H9 (cell line): ENCODE results near the gene CST4. TPM values are rescaled to one million over a fixed set of nuclear protein-coding genes. Genes with fewer than 3 reads are reported as not detected.
"Not testable (repeated sequence)": the region's sequence is repeated elsewhere in the genome, so short reads cannot be mapped to it uniquely, and the experiment has no call there.

Experiments used
- DNase-seq: peaks from one replicate; pipeline ENCODE4 v3.0.0-alpha.2; 2017
- H2AFZ ChIP-seq: one replicate; pipeline ENCODE4 v1.6.1; 2013; ENCODE audit warnings: mild to moderate bottlenecking, low read length, control low read depth, moderate library complexity
- H2AK5ac ChIP-seq: 2 replicates; pipeline ENCODE4 v1.6.1; 2013; ENCODE audit warnings: low read length, control low read depth, mixed read lengths; ENCODE audit not compliant: insufficient read length
- H2BK120ac ChIP-seq: one replicate; pipeline ENCODE4 v1.6.1; 2013; ENCODE audit warnings: low read depth, mild to moderate bottlenecking, low read length, control low read depth, inconsistent platforms; ENCODE audit not compliant: poor library complexity, severe bottlenecking
- H2BK12ac ChIP-seq: 2 replicates; pipeline ENCODE4 v1.6.1; 2013; ENCODE audit warnings: low read length, control low read depth, mixed read lengths, low read depth; ENCODE audit not compliant: insufficient read length
- H2BK15ac ChIP-seq: 2 replicates; pipeline ENCODE4 v1.6.1; 2013; ENCODE audit warnings: low read depth, low read length, control low read depth
- H2BK20ac ChIP-seq: one replicate; pipeline ENCODE4 v1.6.1; 2013; ENCODE audit warnings: low read depth, mild to moderate bottlenecking, low read length, control low read depth, inconsistent platforms; ENCODE audit not compliant: poor library complexity, severe bottlenecking
- H2BK5ac ChIP-seq: 2 replicates; pipeline ENCODE4 v1.6.1; 2013; ENCODE audit warnings: low read length, control low read depth, mixed read lengths; ENCODE audit not compliant: insufficient read length
- H3K14ac ChIP-seq: 2 replicates; pipeline ENCODE4 v1.6.1; 2013; ENCODE audit warnings: low read length, control low read depth; ENCODE audit not compliant: insufficient read depth
- H3K18ac ChIP-seq: 2 replicates; pipeline ENCODE4 v1.6.1; 2013; ENCODE audit warnings: low read depth, mild to moderate bottlenecking, mixed read lengths, low read length, control low read depth; ENCODE audit not compliant: insufficient read length
- H3K23ac ChIP-seq: 2 replicates; pipeline ENCODE4 v1.6.1; 2013; ENCODE audit warnings: low read length, control low read depth, mixed read lengths, low read depth; ENCODE audit not compliant: insufficient read length
- H3K23me2 ChIP-seq: 2 replicates; pipeline ENCODE4 v1.6.1; 2013; ENCODE audit warnings: low read depth, mild to moderate bottlenecking, mixed read lengths, low read length, control low read depth; ENCODE audit not compliant: insufficient read length, poor library complexity, severe bottlenecking
- H3K27ac ChIP-seq: 2 replicates; pipeline ENCODE4 v1.5.1; 2013; ENCODE audit warnings: low read length, control low read depth, mixed read lengths, low read depth; ENCODE audit not compliant: insufficient read length
- H3K27me3 ChIP-seq: 2 replicates; pipeline ENCODE4 v1.6.1; 2013; ENCODE audit warnings: low read length, control low read depth, inconsistent platforms; ENCODE audit not compliant: insufficient read depth
- H3K4ac ChIP-seq: 2 replicates; pipeline ENCODE4 v1.6.1; 2013; ENCODE audit warnings: low read depth, mild to moderate bottlenecking, control low read depth, inconsistent platforms, low read length, moderate library complexity
- H3K4me1 ChIP-seq: 2 replicates; pipeline ENCODE4 v1.6.1; 2013; ENCODE audit warnings: low read length, control low read depth, inconsistent platforms; ENCODE audit not compliant: insufficient read depth
- H3K4me2 ChIP-seq: 2 replicates; pipeline ENCODE4 v1.6.1; 2013; ENCODE audit warnings: low read length, control low read depth, mixed read lengths; ENCODE audit not compliant: insufficient read length, insufficient read depth
- H3K56ac ChIP-seq: 2 replicates; pipeline ENCODE4 v1.6.1; 2013; ENCODE audit warnings: low read depth, mild to moderate bottlenecking, mixed read lengths, low read length, control low read depth; ENCODE audit not compliant: insufficient read length
- H3K79me1 ChIP-seq: 2 replicates; pipeline ENCODE4 v1.6.1; 2013; ENCODE audit warnings: low read depth, mild to moderate bottlenecking, moderate library complexity, low read length, control low read depth, inconsistent platforms; ENCODE audit not compliant: insufficient read depth, poor library complexity, severe bottlenecking
- H3K79me2 ChIP-seq: 2 replicates; pipeline ENCODE4 v1.6.1; 2013; ENCODE audit warnings: low read length, control low read depth, inconsistent platforms; ENCODE audit not compliant: insufficient read depth
- H3K9ac ChIP-seq: 2 replicates; pipeline ENCODE4 v1.6.1; 2013; ENCODE audit warnings: low read length, control low read depth, mixed read lengths; ENCODE audit not compliant: insufficient read length; ENCODE audit errors: extremely low read depth
- H3K9me3 ChIP-seq: one replicate; pipeline ENCODE4 v1.6.1; 2013; ENCODE audit warnings: low read depth, low read length, inconsistent platforms; ENCODE audit not compliant: control insufficient read depth
- H3T11ph ChIP-seq: one replicate; pipeline ENCODE4 v1.6.1; 2013; ENCODE audit warnings: mild to moderate bottlenecking, low read length, control low read depth, inconsistent platforms
- H4K20me1 ChIP-seq: one replicate; pipeline ENCODE4 v1.6.1; 2013; ENCODE audit not compliant: control insufficient read depth, insufficient read length, insufficient read depth
- H4K5ac ChIP-seq: 2 replicates; pipeline ENCODE4 v1.6.1; 2013; ENCODE audit warnings: low read depth, mild to moderate bottlenecking, mixed read lengths, low read length, control low read depth; ENCODE audit not compliant: insufficient read length
- H4K8ac ChIP-seq: replicated peaks from 2 replicates; pipeline ENCODE4 v1.6.1; 2013; ENCODE audit warnings: low read length, control low read depth, mixed read lengths, low read depth; ENCODE audit not compliant: insufficient read length
- H4K91ac ChIP-seq: 2 replicates; pipeline ENCODE4 v1.6.1; 2013; ENCODE audit warnings: low read depth, mild to moderate bottlenecking, moderate library complexity, mixed read lengths, low read length, control low read depth; ENCODE audit not compliant: insufficient read length
- H3K27ac Mint-ChIP-seq, 3 experiments: 2 replicates in 2 of 3; 3 replicates in 1 of 3; pipeline ENCODE4 v1.8.0; 2020 to 2021; ENCODE audit warnings: mixed read lengths in 3 of 3, mild to moderate bottlenecking in 1 of 3, moderate library complexity in 1 of 3
- H3K27me3 Mint-ChIP-seq: 2 replicates; pipeline ENCODE4 v1.8.0; 2021; ENCODE audit warnings: low read depth, mild to moderate bottlenecking, moderate library complexity, mixed read lengths
- H3K36me3 Mint-ChIP-seq, 3 experiments: 2 replicates in 2 of 3; 3 replicates in 1 of 3; pipeline ENCODE4 v1.8.0; 2020 to 2021; ENCODE audit warnings: low read depth in 3 of 3, mixed read lengths in 3 of 3; ENCODE audit not compliant: insufficient read depth in 1 of 3
- H3K4me1 Mint-ChIP-seq, 2 experiments: 2 replicates each; pipeline ENCODE4 v1.8.0; 2020; ENCODE audit warnings: mixed read lengths in 2 of 2
- H3K4me3 Mint-ChIP-seq, 2 experiments: 2 replicates in 1 of 2; 3 replicates in 1 of 2; pipeline ENCODE4 v1.8.0; 2020 to 2021; ENCODE audit warnings: mild to moderate bottlenecking in 2 of 2, mixed read lengths in 2 of 2, moderate library complexity in 1 of 2
- H3K9me3 Mint-ChIP-seq, 2 experiments: 2 replicates in 1 of 2; 3 replicates in 1 of 2; pipeline ENCODE4 v1.8.0; 2020; ENCODE audit warnings: mild to moderate bottlenecking in 2 of 2, mixed read lengths in 2 of 2, moderate library complexity in 1 of 2
- total RNA-seq: library from RNA; stranded (reverse); gene quantifications from 2 replicates; pipeline ENCODE4 v1.2.1, GENCODE V29; 2021

CST4 gene
- total RNA-seq, 1 experiment from 2014 or later, result not detected

- H2BK20ac ChIP-seq, H2BK120ac ChIP-seq, H2BK12ac ChIP-seq, H3K4me2 ChIP-seq, H3K27ac Mint-ChIP-seq, H3K56ac ChIP-seq, H3K4me1 ChIP-seq, H3K27ac ChIP-seq, DNase-seq, H3K23me2 ChIP-seq, H3K9me3 Mint-ChIP-seq, H3K23ac ChIP-seq, H3K4me3 Mint-ChIP-seq, H3K9me3 ChIP-seq, H4K5ac ChIP-seq, H4K91ac ChIP-seq, H3K36me3 Mint-ChIP-seq, H2AK5ac ChIP-seq, H3T11ph ChIP-seq, H3K9ac ChIP-seq, H3K79me1 ChIP-seq, H3K4ac ChIP-seq, H2AFZ ChIP-seq, H2BK15ac ChIP-seq, H2BK5ac ChIP-seq, H3K4me1 Mint-ChIP-seq, H3K27me3 ChIP-seq, H4K8ac ChIP-seq, H3K18ac ChIP-seq, H3K79me2 ChIP-seq, H3K14ac ChIP-seq, H4K20me1 ChIP-seq: not testable (repeated sequence)
- peaks cover 15% of the 10 kb centered on the region for H3K27me3 Mint-ChIP-seq
These were observed 22.9 kb upstream of the CST4 start for GRCh38 chr20:23711778-23712177.
